Neuronal stem cell (in vitro differentiated cells): Measurements from ENCODE around the gene TMEM132A.

Experiments
- DNase-seq: peaks from one replicate; pipeline ENCODE4 v3.0.0-alpha.2; 2013; ENCODE audit warnings: low spot score
- H2AFZ ChIP-seq: one replicate; pipeline ENCODE4 v1.6.1; 2013; ENCODE audit warnings: mild to moderate bottlenecking, low read length, inconsistent platforms
- H2AK5ac ChIP-seq: 2 replicates; pipeline ENCODE4 v1.6.1; 2013; ENCODE audit warnings: low read depth, mild to moderate bottlenecking, inconsistent platforms, low read length, moderate library complexity, mixed read lengths
- H2BK120ac ChIP-seq: 2 replicates; pipeline ENCODE4 v1.6.1; 2013; ENCODE audit warnings: low read depth, mild to moderate bottlenecking, inconsistent platforms, low read length, moderate library complexity, mixed read lengths
- H2BK12ac ChIP-seq: one replicate; pipeline ENCODE4 v1.6.1; 2013; ENCODE audit warnings: low read length, inconsistent platforms
- H2BK15ac ChIP-seq: 2 replicates; pipeline ENCODE4 v1.6.1; 2013; ENCODE audit warnings: mild to moderate bottlenecking, low read length, inconsistent platforms, mixed read lengths
- H2BK5ac ChIP-seq: one replicate; pipeline ENCODE4 v1.6.1; 2013; ENCODE audit warnings: inconsistent platforms, mild to moderate bottlenecking, low read length, moderate library complexity
- H3K14ac ChIP-seq: one replicate; pipeline ENCODE4 v1.6.1; 2013; ENCODE audit warnings: low read length, inconsistent platforms
- H3K18ac ChIP-seq: 2 replicates; pipeline ENCODE4 v1.6.1; 2013; ENCODE audit warnings: low read length, inconsistent platforms
- H3K23ac ChIP-seq: 2 replicates; pipeline ENCODE4 v1.6.1; 2013; ENCODE audit warnings: low read depth, mild to moderate bottlenecking, mixed read lengths, low read length, inconsistent platforms; ENCODE audit not compliant: poor library complexity
- H3K27ac ChIP-seq: replicated peaks from 3 replicates; pipeline ENCODE4 v1.5.1; 2013; ENCODE audit warnings: low read length, inconsistent platforms
- H3K27me3 ChIP-seq, 3 experiments: 2 replicates each; pipeline ENCODE4 v1.6.1; 2013; ENCODE audit warnings: low read length in 3 of 3, mild to moderate bottlenecking in 2 of 3, inconsistent platforms in 1 of 3, low read depth in 1 of 3, mixed read lengths in 1 of 3, moderate library complexity in 1 of 3; ENCODE audit not compliant: control insufficient read depth in 3 of 3, insufficient read depth in 3 of 3
- H3K36me3 ChIP-seq, 2 donors: replicated peaks in 1 of 2; 2 replicates each; pipeline ENCODE4 v1.6.1; 2013; ENCODE audit warnings: low read length in 2 of 2; ENCODE audit not compliant: control insufficient read depth in 2 of 2, insufficient read depth in 2 of 2
- H3K4ac ChIP-seq: 2 replicates; pipeline ENCODE4 v1.6.1; 2013; ENCODE audit warnings: inconsistent platforms, mild to moderate bottlenecking, low read length, moderate library complexity
- H3K4me1 ChIP-seq, 2 donors: 1 replicate in 1 of 2; 2 replicates in 1 of 2; pipeline ENCODE4 v1.6.1; 2013; ENCODE audit warnings: low read length in 2 of 2, low read depth in 1 of 2; ENCODE audit not compliant: control insufficient read depth in 2 of 2, insufficient read depth in 1 of 2
- H3K4me2 ChIP-seq: one replicate; pipeline ENCODE4 v1.6.1; 2013; ENCODE audit warnings: mild to moderate bottlenecking, low read length, inconsistent platforms; ENCODE audit not compliant: insufficient read depth, poor library complexity, severe bottlenecking
- H3K4me3 ChIP-seq, 2 donors: 2 replicates each; pipeline ENCODE4 v1.5.1; 2013; ENCODE audit warnings: low read length in 2 of 2, mild to moderate bottlenecking in 2 of 2, inconsistent platforms in 1 of 2, moderate library complexity in 1 of 2
- H3K79me1 ChIP-seq: one replicate; pipeline ENCODE4 v1.6.1; 2013; ENCODE audit warnings: low read depth, mild to moderate bottlenecking, inconsistent platforms, low read length, moderate library complexity
- H3K9ac ChIP-seq: one replicate; pipeline ENCODE4 v1.6.1; 2013; ENCODE audit warnings: mild to moderate bottlenecking, low read depth, low read length, inconsistent platforms; ENCODE audit not compliant: poor library complexity
- H3K9me3 ChIP-seq, 2 donors: replicated peaks in 1 of 2; 2 replicates each; pipeline versions ENCODE3 to v1.6.1; 2013; ENCODE audit warnings: low read length in 2 of 2, mild to moderate bottlenecking in 2 of 2, inconsistent platforms in 1 of 2, low read depth in 1 of 2, mixed read lengths in 1 of 2, moderate library complexity in 1 of 2; ENCODE audit not compliant: control insufficient read depth in 2 of 2, insufficient read depth in 1 of 2
- H4K8ac ChIP-seq: one replicate; pipeline ENCODE4 v1.6.1; 2013; ENCODE audit warnings: low read depth, mild to moderate bottlenecking, inconsistent platforms, low read length, moderate library complexity
- H4K91ac ChIP-seq: one replicate; pipeline ENCODE4 v1.6.1; 2013; ENCODE audit warnings: low read length, low read depth, mild to moderate bottlenecking, inconsistent platforms; ENCODE audit not compliant: poor library complexity
- WGBS, 2 donors: extraction: QIAGEN DNeasy Blood & Tissue Kit; methylation state at CpG; one replicate each; pipeline ENCODE4 v1.1.7; 2013; ENCODE audit warnings: missing lambda C conversion rate in 2 of 2, mixed read lengths in 1 of 2; ENCODE audit not compliant: insufficient read length in 2 of 2, insufficient replicate concordance in 1 of 2; ENCODE audit errors: extremely low coverage in 2 of 2; 5-methylcytosine and 5-hydroxymethylcytosine counted together

TMEM132A gene

GRCh38 chr11:60922906-60923305 is 1.4 kb upstream of the TMEM132A start:
- H4K8ac ChIP-seq: no peak overlapping the region
- H3K14ac ChIP-seq: no peak overlapping the region
- peaks cover 38 to 73% of the 10 kb centered on the region in 2 donors for H3K36me3 ChIP-seq
- H3K9me3 ChIP-seq: no peaks in the 10 kb centered on the region
- no peak overlapping the region for H2BK12ac ChIP-seq
- no peak overlapping the region for H3K18ac ChIP-seq
- no peak overlapping the region for H3K4me2 ChIP-seq
- no peaks in the 10 kb centered on the region for H3K27me3 ChIP-seq
- no peak for DNase-seq
- no peak overlapping the region for H3K4ac ChIP-seq
- no peak overlapping the region for H2BK15ac ChIP-seq
- no peak overlapping the region for H3K4me3 ChIP-seq
- H3K27ac ChIP-seq: no peak overlapping the region
- H2AFZ ChIP-seq: no peak overlapping the region
- H4K91ac ChIP-seq: no peak overlapping the region
- peaks cover 11% of the 10 kb centered on the region for H3K79me1 ChIP-seq
- no peak overlapping the region for H3K23ac ChIP-seq
- no CpG with 5 or more reads among the region's 6 CpGs for WGBS, 2 donors
- H2AK5ac ChIP-seq: no peak overlapping the region
- peaks cover 11 to 15% of the 10 kb centered on the region in 2 donors for H3K4me1 ChIP-seq
- no peak overlapping the region for H2BK5ac ChIP-seq
- H3K9ac ChIP-seq: no peak overlapping the region
- no peak overlapping the region for H2BK120ac ChIP-seq

- no peak overlapping the region for H3K4ac ChIP-seq
- no peaks in the 10 kb centered on the region for H3K9me3 ChIP-seq
- H2AK5ac ChIP-seq: peak overlapping the region; percentile 51
- peak overlapping the region; percentile 77 for H3K18ac ChIP-seq
- H4K8ac ChIP-seq: no peak overlapping the region
- H4K91ac ChIP-seq: no peak overlapping the region
- H3K27me3 ChIP-seq: no peaks in the 10 kb centered on the region
- DNase-seq: no peak
- no peak overlapping the region for H3K4me3 ChIP-seq
- H3K4me1 ChIP-seq: peaks cover 11 to 15% of the 10 kb centered on the region in 2 donors
- H3K4me2 ChIP-seq: no peak overlapping the region
- no peak overlapping the region for H3K23ac ChIP-seq
- H3K9ac ChIP-seq: no peak overlapping the region
- H2BK120ac ChIP-seq: peak overlapping the region; percentile 49
- peaks cover 11% of the 10 kb centered on the region for H3K79me1 ChIP-seq
- H3K14ac ChIP-seq: peak overlapping the region; percentile 13
- H2BK12ac ChIP-seq: no peak overlapping the region
- H3K36me3 ChIP-seq: peaks cover 41 to 73% of the 10 kb centered on the region in 2 donors
- H2BK15ac ChIP-seq: peak overlapping the region; percentile 7
- no peak overlapping the region for H3K27ac ChIP-seq
- H2AFZ ChIP-seq: no peak overlapping the region
- peak overlapping the region; percentile 77 for H2BK5ac ChIP-seq
- WGBS, 2 donors: no CpG with 5 or more reads among the region's 5 CpGs
Measured at GRCh38 chr11:60923326-60923725, 934 bp upstream of the TMEM132A start.

- Histone ChIP-seq H3K36me3 (peaks cover 44 to 73% of the 10 kb centered on the region in 2 donors), H2AK5ac (peak overlapping the region; percentile 51), H3K9ac (peak overlapping the region; percentile 53), H3K27me3 (no peaks in the 10 kb centered on the region), H3K18ac (peak overlapping the region; percentile 77), H2BK5ac (peak overlapping the region; percentile 77), H3K4ac (no peak overlapping the region), H2BK12ac (peak overlapping the region; percentile 4), H3K14ac (peak overlapping the region; percentile 13), H3K23ac (no peak overlapping the region), H3K9me3 (no peaks in the 10 kb centered on the region), H3K4me1 (peaks cover 11 to 15% of the 10 kb centered on the region in 2 donors), H4K91ac (no peak overlapping the region), H2BK120ac (peak overlapping the region; percentile 49), H3K79me1 (peaks cover 9% of the 10 kb centered on the region), H3K4me3 (peak overlapping the region; percentile 1 to 57), H3K27ac (no peak overlapping the region), H4K8ac (no peak overlapping the region), H2AFZ (peak overlapping the region; percentile 90), H2BK15ac (peak overlapping the region; percentile 7), H3K4me2 (peak overlapping the region; percentile 63)
- no peak for DNase-seq
- WGBS, 2 donors: no CpG with 5 or more reads among the region's 6 CpGs
Measured at GRCh38 chr11:60923800-60924109, 505 bp upstream of the TMEM132A start.

- Histone ChIP-seq H2AK5ac (peak overlapping the region; percentile 83), H3K9me3 (no peaks in the 10 kb centered on the region), H3K27ac (no peak overlapping the region), H2BK12ac (no peak overlapping the region), H3K4me3 (peak overlapping the region; percentile 57 to 96), H4K91ac (no peak overlapping the region), H2BK5ac (peak overlapping the region; percentile 77), H3K9ac (peak overlapping the region; percentile 94), H3K23ac (peak overlapping the region; percentile 47), H3K4ac (no peak overlapping the region), H3K79me1 (peaks cover 9% of the 10 kb centered on the region), H2BK120ac (no peak overlapping the region), H4K8ac (no peak overlapping the region), H2AFZ (peak overlapping the region; percentile 90), H3K4me2 (peak overlapping the region; percentile 97), H2BK15ac (peak overlapping the region; percentile 70), H3K36me3 (peaks cover 49 to 73% of the 10 kb centered on the region in 2 donors), H3K18ac (peak overlapping the region; percentile 96), H3K27me3 (no peaks in the 10 kb centered on the region), H3K14ac (peak overlapping the region; percentile 75), H3K4me1 (peaks cover 11 to 15% of the 10 kb centered on the region in 2 donors)
- no peak for DNase-seq
- no CpG with 5 or more reads among the region's 35 CpGs for WGBS, 2 donors
Measured at GRCh38 chr11:60924906-60925853, 920 bp downstream of the TMEM132A start.
